GM15510 (cell line): Measurements from ENCODE around the gene SMIM44.

Experiments
- POLR2A ChIP-seq: IDR thresholded peaks from 3 replicates; pipeline ENCODE4 v1.6.1; 2011; ENCODE audit warnings: borderline replicate concordance; ENCODE audit not compliant: insufficient read length; ENCODE audit errors: extremely low read depth

SMIM44 gene

DNA sequence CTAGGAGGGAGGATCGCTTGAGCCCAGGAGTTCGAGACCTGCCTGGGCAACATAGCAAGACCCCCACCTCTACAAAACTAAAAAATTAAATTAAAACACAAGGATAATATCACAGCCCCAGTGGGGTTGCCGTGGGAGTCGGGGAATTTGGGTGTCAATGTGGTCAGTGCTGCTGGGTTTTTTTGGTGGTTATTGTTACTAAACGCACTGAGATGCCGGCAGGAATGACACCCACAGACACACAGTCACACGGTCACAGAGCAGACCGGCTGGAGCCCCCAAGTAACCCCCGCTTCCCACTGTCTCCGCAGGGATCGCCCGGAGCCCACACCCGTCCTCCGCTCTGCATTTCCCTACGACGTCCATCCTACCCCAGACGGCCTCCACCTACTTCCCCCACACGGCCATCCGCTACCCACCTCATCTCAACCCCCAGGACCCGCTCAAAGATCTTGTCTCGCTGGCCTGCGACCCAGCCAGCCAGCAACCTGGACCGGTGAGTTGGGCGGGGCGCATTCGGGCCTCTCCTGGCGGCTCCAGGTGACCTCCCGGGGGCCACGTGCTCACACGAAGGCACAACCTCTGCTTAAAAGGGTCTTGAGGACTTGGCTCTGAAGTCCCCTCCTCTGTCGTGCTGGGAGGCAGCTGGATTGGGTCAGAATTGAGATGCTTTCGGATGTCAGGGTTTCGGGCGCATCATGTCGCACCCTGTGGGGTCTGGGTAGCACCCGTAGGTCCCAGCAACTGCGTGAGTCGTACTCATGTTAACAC is 30.9 kb downstream of the SMIM44 start:
- no peak for TF ChIP-seq POLR2A

- TF ChIP-seq POLR2A = no peak
Observed at GRCh38 chr19:3451451-3451866, 31.8 kb downstream of the SMIM44 start.

DNA sequence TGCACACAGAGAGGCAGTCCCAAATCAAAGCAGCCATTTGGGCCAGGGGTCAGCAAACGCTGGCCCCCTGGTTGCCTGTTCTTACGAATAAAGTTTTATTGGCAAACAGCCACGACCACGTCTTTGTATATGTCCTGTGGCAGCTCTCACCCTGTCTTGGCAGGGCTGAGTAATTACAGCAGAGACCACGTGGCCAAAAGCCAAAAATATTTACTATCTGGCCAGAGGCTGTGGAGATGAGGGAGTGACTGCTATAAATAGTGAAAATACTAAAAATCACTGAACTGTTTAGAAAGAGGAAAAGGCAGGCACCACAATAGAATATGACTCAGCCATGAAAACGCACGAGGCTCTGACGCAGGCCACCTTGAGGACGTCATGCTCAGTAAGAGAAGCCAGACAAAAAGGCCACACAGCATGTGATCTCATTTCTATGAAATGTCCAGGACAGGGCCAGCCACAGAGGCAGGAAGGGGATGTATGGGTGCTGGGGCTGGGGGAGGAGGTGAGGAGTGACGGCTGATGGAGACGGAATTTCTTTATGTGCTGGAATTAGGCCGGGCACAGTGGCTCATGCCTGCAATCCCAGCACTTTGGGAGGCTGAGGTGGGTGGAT is 32.3 kb downstream of the SMIM44 start:
- no peak for TF ChIP-seq POLR2A

DNA sequence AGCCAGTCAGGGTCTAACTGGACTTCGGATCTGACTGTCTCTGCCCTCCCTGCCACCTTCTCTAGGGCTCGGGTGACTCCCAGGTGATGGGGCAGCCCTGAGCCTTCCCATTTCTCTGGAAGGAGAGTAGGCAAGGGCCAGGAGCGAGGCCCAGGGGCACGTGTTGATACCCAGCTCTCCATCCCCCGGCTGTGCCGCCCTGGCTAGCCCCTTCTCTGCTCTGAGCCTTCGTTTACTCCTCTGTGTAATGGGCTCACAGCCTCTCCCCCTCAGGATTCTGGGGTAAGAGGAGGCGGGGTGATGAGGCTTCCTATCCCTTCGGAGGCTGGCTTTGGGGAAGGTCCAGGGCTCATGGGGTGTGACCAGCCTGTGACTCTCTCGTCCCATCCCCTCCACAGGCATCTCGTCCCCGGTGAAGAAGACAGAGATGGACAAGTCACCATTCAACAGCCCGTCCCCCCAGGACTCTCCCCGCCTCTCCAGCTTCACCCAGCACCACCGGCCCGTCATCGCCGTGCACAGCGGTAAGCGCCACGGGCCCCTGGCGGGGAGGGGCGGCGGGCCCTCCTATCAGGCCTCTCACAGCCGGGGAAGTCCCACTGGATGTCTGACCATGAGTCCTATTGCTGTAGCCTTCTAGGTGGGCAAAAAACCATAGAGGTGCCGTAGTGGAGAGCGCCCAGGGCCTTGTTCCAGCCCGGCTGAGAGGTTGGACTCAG is 34.5 kb downstream of the SMIM44 start:
- no peak for TF ChIP-seq POLR2A

- TF ChIP-seq POLR2A = no peak
Observed at GRCh38 chr19:3444695-3445234, 38.5 kb downstream of the SMIM44 start.

DNA sequence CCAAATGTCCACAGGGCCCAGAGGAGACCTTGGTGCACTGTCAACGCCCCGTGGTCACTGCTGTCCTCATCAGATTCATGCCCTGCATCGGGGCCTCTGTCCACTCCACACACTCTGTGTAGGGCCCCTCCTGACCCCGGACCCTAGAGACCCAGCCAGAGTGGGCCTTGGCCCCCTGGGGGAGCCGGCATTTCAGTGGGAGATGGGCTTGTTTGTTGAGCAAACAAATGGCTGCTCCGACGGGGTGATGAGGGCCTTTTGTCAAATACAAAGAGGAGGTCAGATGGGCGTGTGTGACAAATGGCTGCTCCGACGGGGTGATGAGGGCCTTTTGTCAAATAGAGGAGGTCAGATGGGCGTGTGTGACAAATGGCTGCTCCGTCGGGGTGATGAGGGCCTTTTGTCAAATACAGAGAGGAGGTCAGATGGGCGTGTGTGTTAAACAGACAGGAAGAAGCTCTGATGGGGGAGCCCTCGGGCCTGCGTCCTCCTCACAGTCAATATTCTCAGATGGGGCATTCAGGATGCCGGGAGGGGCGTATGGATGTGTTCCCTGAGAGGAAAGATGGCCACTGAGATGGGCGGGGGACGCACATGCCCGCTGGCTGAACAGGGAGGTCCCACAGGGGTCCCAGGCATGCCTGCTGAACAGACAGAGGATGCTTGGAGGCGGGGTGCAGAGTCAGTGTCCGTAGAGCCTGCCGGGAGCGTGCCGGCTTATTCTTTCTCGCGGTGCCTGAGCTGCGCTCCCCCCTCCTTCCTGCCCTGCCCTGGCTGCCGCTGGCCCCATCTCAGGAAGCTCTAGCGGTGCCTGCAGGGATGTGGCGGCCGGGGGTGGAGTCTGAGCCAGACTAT is 39.2 kb downstream of the SMIM44 start:
- no peak for TF ChIP-seq POLR2A

DNA sequence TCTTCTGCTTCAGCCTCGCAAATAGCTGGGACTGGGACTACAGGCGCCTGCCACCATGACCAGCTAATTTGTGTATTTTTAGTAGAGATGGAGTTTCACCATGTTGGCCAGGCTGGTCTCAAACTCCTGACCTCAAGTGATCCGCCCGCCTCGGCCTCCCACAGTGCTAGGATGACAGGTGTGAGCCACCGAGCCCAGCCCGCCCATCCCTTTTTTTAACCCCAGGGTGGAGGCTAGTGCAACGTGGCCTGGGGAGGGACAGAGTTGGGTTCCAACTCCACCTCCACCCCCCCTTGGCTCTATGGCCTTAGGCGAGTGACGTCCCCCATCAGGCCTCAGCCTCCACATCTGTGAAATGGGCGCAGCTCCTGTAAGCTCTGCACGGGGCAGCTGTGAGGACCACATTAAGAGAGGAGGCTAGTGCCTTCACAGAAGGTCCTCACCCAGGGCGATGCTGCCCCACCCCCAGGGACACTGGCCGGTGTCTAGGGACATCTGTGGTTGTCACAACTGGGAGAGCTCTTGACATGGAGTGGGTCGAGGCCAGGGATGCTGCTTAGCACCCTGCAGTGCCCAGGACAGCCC is 40.7 kb downstream of the SMIM44 start:
- no peak for TF ChIP-seq POLR2A

DNA sequence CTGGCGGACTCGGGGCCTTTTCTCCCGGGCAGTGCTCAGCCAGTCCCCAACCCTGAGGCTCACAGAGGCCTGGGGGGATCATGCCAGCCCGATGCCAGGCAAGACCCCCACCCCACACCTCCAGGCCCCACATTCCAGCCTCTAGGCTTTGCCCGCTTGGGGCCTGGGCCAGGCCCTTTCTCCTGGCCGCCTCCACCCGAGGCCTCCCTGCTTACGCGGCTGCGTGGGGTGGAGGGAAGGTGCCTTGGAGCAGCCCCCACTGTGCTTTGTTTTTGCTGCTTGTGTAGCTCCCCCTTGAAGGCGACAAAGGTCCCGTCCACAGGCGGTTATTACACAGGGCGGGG is 41.3 kb downstream of the SMIM44 start:
- no peak for TF ChIP-seq POLR2A

- no peak for TF ChIP-seq POLR2A
Observed at GRCh38 chr19:3441089-3441985, 41.9 kb downstream of the SMIM44 start.

DNA sequence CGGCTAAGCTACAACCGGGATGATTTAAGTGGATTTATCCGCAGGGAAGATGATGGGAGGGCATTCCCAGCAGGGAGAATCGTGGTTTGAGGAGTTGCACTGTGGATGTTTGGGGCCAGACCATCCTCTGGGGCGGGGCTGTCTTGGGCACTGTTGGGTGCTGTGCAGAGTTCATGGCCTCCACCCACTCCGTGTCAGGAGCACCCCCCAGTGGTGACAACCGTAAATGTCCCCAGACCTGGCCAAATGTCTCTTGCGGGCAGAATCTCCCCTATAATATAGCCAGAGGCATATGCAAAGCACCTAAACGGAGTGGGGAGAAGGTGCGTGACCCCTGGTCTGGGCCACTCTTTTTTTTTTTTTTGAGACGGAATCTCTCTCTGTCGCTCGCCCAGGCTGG is 43.2 kb downstream of the SMIM44 start:
- TF ChIP-seq POLR2A = no peak

GRCh38 chr19:3434630-3435553 is 48.3 kb downstream of the SMIM44 start:
- peak; percentile 68 for TF ChIP-seq POLR2A

DNA sequence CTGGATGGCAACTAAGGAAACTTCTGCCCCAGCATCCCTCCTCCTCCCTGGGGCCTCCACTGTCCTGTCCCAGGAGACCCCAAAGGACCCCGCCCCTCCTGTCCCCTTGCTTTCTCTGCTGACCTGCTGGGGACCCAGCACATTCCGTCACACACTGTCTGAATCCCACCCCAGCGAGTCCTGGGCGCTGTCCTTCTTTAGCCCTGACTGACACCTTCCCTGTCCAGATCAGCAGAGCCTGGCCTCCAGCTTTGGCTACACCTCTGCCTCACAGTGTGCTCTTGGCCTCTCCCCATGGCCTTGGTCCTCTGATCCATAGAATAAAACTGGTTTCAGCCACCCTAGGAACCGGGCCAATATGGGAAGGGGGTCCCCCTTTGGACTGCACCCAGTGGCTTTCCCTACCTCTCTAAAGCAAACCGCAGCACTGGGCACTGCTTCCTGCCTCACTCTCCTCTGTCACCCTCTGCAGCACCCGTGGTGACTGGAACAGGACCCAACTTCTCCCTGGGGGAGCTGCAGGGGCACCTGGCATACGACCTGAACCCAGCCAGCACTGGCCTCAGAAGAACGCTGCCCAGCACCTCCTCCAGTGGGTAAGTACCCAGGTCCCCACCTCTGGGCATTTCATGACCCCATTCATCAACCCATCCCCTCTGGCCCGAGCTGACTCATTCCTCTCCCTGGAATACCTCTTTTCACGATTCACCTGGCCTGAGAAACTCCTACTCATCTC is 49.3 kb downstream of the SMIM44 start:
- TF ChIP-seq POLR2A = no peak

GRCh38 chr19:3433313-3433712 is 49.9 kb downstream of the SMIM44 start:
- no peak for TF ChIP-seq POLR2A
